ENCODE measurements around the gene MAP3K9. TPM values are rescaled to one million over a fixed set of nuclear protein-coding genes. Genes with fewer than 3 reads are reported as not detected.

MAP3K9 gene
- total and polyA plus RNA-seq, 9 of the 15 experiments (the other 6 are each of a cell fraction or from before 2014, with no cell fraction given), result 0.03 to 0.60 (median 0.36) TPM

DNA sequence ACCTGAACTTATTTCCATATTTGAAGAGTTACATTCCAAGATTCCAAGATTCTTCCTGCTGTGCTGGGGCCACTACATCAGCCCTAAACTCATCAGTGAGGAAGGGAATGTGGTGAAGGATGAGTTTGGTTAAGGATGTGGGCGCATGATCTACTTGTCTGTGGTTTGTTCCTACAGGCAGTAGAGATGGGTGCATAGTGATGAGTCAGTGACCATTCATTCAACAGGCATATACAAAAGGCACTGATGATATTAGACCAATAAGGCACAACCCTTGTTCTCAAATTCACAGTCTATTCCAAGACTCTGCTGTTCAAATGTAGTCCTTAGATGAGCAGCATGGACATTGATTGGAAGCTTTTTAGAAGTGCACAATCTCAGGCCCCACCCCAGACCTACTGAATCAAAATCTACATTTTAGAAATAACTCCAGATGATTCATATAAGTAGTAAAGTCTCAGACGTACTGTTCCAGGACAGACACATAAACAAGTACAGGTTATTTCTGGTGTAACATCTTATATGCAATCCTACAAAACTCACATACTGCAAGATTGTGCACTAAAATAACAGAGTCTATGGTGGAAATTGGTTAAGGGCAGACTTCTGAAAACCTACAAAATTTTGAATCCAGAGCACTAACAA lies 47.7 kb upstream of the MAP3K9 start:
- Histone ChIP-seq H4K20me1 (replicated peaks; ENCODE audit: control insufficient read depth, insufficient read depth, low read length) (no peaks in the 10 kb centered on the region), H3K4me2 (ENCODE audit: insufficient read depth, low read length) (no peak overlapping the region), H2AFZ (ENCODE audit: low read depth, low read length) (no peak overlapping the region), H3K27ac (ENCODE audit: extremely low read depth, low read depth, low read length) (no peak overlapping the region), H3K9me3 (replicated peaks; ENCODE audit: control insufficient read depth, insufficient read depth, low read depth, low read length) (no peaks in the 10 kb centered on the region), H3K36me3 (ENCODE audit: control insufficient read depth, insufficient read depth, low read length) (no peaks in the 10 kb centered on the region), H3K79me2 (ENCODE audit: control insufficient read depth, insufficient read depth, low read length) (no peaks in the 10 kb centered on the region), H3K9ac (ENCODE audit: insufficient read depth in 1 of 2, low read depth in 2 of 2, low read length in 2 of 2) (no peak overlapping the region), H3K27me3 (ENCODE audit: control insufficient read depth in 2 of 2, insufficient read depth in 2 of 2, low read length in 2 of 2) (no peaks in the 10 kb centered on the region), H3K9me1 (ENCODE audit: control insufficient read depth, insufficient read depth, low read length) (no peaks in the 10 kb centered on the region), H3K4me3 (no peak overlapping the region), H3K4me1 (replicated peaks in 1 of 2; ENCODE audit: control insufficient read depth in 2 of 2, insufficient read depth in 2 of 2, low read length in 2 of 2) (no peaks in the 10 kb centered on the region)
- intact Hi-C loops (cut with micrococcal nuclease), result no loop called here
- ChIA-PET CTCF (ENCODE audit: low intra/inter-chr PET ratio) (no interaction called here), POLR2A (no interaction called here)
- in situ Hi-C loops (cut with MboI), result no loop called here
- no TSS peak for BruUV-seq (replicated peaks)
- ATAC-seq (no peak), DNase-seq (ENCODE audit: extremely low read depth in 1 of 4, low spot score in 3 of 4) (no peak), FAIRE-seq (no peak)
- WGBS (ENCODE audit: insufficient coverage, low coverage, missing lambda C conversion rate), result 5% methylated on average over 2 of the region's 2 CpGs
- no peak for TF ChIP-seq STAT5A (IDR thresholded peaks at IDR 0.05; ENCODE audit: borderline replicate concordance, low read length)
- TF ChIP-seq, protein P1, sequence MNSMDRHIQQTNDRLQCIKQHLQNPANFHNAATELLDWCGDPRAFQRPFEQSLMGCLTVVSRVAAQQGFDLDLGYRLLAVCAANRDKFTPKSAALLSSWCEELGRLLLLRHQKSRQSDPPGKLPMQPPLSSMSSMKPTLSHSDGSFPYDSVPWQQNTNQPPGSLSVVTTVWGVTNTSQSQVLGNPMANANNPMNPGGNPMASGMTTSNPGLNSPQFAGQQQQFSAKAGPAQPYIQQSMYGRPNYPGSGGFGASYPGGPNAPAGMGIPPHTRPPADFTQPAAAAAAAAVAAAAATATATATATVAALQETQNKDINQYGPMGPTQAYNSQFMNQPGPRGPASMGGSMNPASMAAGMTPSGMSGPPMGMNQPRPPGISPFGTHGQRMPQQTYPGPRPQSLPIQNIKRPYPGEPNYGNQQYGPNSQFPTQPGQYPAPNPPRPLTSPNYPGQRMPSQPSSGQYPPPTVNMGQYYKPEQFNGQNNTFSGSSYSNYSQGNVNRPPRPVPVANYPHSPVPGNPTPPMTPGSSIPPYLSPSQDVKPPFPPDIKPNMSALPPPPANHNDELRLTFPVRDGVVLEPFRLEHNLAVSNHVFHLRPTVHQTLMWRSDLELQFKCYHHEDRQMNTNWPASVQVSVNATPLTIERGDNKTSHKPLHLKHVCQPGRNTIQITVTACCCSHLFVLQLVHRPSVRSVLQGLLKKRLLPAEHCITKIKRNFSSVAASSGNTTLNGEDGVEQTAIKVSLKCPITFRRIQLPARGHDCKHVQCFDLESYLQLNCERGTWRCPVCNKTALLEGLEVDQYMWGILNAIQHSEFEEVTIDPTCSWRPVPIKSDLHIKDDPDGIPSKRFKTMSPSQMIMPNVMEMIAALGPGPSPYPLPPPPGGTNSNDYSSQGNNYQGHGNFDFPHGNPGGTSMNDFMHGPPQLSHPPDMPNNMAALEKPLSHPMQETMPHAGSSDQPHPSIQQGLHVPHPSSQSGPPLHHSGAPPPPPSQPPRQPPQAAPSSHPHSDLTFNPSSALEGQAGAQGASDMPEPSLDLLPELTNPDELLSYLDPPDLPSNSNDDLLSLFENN (IDR thresholded peaks at IDR 0.05; ENCODE audit: low read depth in 2 of 2, low read length in 2 of 2), result no peak
- TF ChIP-seq RBBP5 (IDR thresholded peaks at IDR 0.05; ENCODE audit: borderline replicate concordance, insufficient read depth, low read length, poor library complexity, severe bottlenecking), result no peak
- TF ChIP-seq, protein P2, sequence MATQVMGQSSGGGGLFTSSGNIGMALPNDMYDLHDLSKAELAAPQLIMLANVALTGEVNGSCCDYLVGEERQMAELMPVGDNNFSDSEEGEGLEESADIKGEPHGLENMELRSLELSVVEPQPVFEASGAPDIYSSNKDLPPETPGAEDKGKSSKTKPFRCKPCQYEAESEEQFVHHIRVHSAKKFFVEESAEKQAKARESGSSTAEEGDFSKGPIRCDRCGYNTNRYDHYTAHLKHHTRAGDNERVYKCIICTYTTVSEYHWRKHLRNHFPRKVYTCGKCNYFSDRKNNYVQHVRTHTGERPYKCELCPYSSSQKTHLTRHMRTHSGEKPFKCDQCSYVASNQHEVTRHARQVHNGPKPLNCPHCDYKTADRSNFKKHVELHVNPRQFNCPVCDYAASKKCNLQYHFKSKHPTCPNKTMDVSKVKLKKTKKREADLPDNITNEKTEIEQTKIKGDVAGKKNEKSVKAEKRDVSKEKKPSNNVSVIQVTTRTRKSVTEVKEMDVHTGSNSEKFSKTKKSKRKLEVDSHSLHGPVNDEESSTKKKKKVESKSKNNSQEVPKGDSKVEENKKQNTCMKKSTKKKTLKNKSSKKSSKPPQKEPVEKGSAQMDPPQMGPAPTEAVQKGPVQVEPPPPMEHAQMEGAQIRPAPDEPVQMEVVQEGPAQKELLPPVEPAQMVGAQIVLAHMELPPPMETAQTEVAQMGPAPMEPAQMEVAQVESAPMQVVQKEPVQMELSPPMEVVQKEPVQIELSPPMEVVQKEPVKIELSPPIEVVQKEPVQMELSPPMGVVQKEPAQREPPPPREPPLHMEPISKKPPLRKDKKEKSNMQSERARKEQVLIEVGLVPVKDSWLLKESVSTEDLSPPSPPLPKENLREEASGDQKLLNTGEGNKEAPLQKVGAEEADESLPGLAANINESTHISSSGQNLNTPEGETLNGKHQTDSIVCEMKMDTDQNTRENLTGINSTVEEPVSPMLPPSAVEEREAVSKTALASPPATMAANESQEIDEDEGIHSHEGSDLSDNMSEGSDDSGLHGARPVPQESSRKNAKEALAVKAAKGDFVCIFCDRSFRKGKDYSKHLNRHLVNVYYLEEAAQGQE (IDR thresholded peaks at IDR 0.05; ENCODE audit: borderline replicate concordance), result no peak
- TF ChIP-seq, protein P2 (CRISPR knock-in tag; IDR thresholded peaks at IDR 0.05; ENCODE audit: low read depth), result no peak
- TF ChIP-seq GABPA (tag; conservative IDR thresholded peaks at IDR 0.05; ENCODE audit: low read depth), result no peak
- no peak for TF ChIP-seq ESRRA (IDR thresholded peaks at IDR 0.05; ENCODE audit: borderline replicate concordance, low read depth)
- TF ChIP-seq PYGO2 (tag; IDR thresholded peaks at IDR 0.05), result no peak
- 0 out of 2 replicates have a peak, but pooled peaks have one; percentile 17 for TF ChIP-seq FOSL1 (tag; conservative IDR thresholded peaks at IDR 0.05)
- no peak for TF ChIP-seq HDAC6 (IDR thresholded peaks at IDR 0.05; ENCODE audit: low read depth, low read length)
